Activated naive CD8-positive, alpha-beta T cell treated with anti-CD3 and anti-CD28 coated beads, Interleukin-2, amount 10 ng/mL, durations not matched to agents 7 days and 5 days (primary cell): ENCODE data around the gene FLYWCH1. TPM values are rescaled to one million over a fixed set of nuclear protein-coding genes. Genes with fewer than 3 reads are reported as not detected.
A peak's percentile ranks its signal among the peaks of the same experiment; 100 is the strongest.

ENCODE experiments used
- ATAC-seq: fragments of 150-1000 bp; cut with Tn5 transposase; one replicate; pipeline ENCODE4 v1.10.0; 2021; ENCODE audit warnings: low read depth, moderate library complexity
- POLR2A ChIA-PET: fragments of 350-600 bp; sonication (Branson Sonifier 250); formaldehyde crosslinking; loops from one replicate; lab custom pipeline; 2021; ENCODE audit warnings: antibody characterized with exemption; lab: Charles Lee
- DNase-seq: peaks from one replicate; pipeline ENCODE4 v3.0.0; 2021
- H3K27ac Mint-ChIP-seq: one replicate; pipeline ENCODE4 v1.8.0; 2022; ENCODE audit warnings: mild to moderate bottlenecking, mixed read lengths
- H3K27me3 Mint-ChIP-seq: one replicate; pipeline ENCODE4 v1.8.0; 2022; ENCODE audit warnings: mild to moderate bottlenecking, moderate library complexity, mixed read lengths
- H3K36me3 Mint-ChIP-seq: one replicate; pipeline ENCODE4 v1.8.0; 2021; ENCODE audit warnings: mild to moderate bottlenecking, mixed read lengths
- H3K4me1 Mint-ChIP-seq: one replicate; pipeline ENCODE4 v1.8.0; 2021; ENCODE audit warnings: mixed read lengths
- H3K4me3 Mint-ChIP-seq: one replicate; pipeline ENCODE4 v1.8.0; 2022; ENCODE audit warnings: mild to moderate bottlenecking, moderate library complexity, mixed read lengths
- H3K9me3 Mint-ChIP-seq: one replicate; pipeline ENCODE4 v1.8.0; 2021; ENCODE audit warnings: mixed read lengths
- total RNA-seq, 2 experiments: library from RNA; stranded (reverse); gene quantifications; one replicate each; pipeline ENCODE4 v1.2.3, GENCODE V29; 2021

FLYWCH1 gene
- total RNA-seq, 2 experiments from 2014 or later, result 65.5 to 69.7 TPM

DNA sequence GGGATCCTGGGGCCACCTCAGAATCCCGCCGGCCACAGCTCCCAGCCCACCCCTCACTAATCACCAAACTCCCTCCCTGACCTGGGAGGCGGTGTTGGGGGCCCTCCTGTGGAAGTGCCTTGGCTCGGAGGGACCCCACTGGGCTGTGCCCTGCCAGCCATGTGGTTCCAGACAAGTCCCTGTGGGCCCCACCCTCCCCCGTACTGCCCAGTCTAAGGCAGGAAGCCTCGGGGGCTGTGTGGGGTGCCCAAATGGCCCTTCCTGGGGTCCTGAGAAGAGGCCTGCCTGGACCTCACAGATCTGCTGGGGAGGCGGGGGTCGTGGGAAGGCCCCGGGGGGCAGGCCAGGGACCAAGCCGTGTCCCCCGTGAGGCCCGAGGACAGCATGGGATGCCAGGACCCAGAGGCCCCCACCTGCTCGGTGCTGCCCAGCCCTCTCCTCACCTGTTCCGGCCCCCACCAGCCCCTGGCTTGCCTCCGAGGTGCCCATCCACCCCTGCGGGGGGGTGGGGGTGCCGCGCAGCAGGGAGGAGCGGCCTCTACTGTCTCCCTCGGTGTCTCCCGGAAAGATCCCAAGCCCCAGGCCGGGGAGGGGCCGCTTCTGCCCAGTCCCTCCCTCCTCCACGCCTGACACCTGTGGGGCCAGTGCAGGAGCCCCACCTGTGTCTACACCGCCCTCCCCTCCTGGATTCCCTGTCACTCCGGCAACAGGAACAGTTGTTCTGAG, 43.1 kb downstream of the FLYWCH1 start:
- peaks cover 1% of the 10 kb centered on the region for H3K4me1 Mint-ChIP-seq
- H3K36me3 Mint-ChIP-seq, result no peaks in the 10 kb centered on the region
- H3K27me3 Mint-ChIP-seq, result peaks cover 4% of the 10 kb centered on the region
- POLR2A ChIA-PET, result no interaction called here
- no peak overlapping the region for H3K27ac Mint-ChIP-seq
- H3K4me3 Mint-ChIP-seq, result no peak overlapping the region
- H3K9me3 Mint-ChIP-seq, result no peaks in the 10 kb centered on the region
- ATAC-seq, result no peak
- no peak for DNase-seq

DNA sequence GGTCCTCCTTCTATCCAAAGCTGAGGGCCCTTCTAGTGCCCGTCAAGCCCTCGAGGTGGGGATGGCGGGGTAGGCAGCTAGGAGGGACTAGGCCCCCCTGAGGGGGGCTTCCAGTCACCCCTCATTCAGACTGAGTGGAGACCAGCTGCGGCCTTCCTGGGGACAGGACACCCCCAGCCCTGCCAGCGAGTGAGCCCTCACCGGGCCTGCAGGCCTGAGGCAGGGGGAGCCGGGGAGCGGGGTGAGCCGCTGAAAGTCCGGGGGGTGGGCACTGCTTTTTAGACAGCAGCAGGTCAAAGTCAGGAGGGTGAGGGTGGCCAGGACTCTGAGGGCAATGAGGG, 43.7 kb downstream of the FLYWCH1 start:
- Mint-ChIP-seq H3K4me3 (no peak overlapping the region), H3K9me3 (no peaks in the 10 kb centered on the region), H3K4me1 (peaks cover 1% of the 10 kb centered on the region), H3K36me3 (no peaks in the 10 kb centered on the region), H3K27me3 (peaks cover 5% of the 10 kb centered on the region), H3K27ac (no peak overlapping the region)
- DNase-seq (no peak), ATAC-seq (no peak)
- POLR2A ChIA-PET, result interaction anchor here (1.2 kb wide), 1 partner anchor 9 kb away, joined by 4 read pairs; the partner anchor contains the start of gene KREMEN2

DNA sequence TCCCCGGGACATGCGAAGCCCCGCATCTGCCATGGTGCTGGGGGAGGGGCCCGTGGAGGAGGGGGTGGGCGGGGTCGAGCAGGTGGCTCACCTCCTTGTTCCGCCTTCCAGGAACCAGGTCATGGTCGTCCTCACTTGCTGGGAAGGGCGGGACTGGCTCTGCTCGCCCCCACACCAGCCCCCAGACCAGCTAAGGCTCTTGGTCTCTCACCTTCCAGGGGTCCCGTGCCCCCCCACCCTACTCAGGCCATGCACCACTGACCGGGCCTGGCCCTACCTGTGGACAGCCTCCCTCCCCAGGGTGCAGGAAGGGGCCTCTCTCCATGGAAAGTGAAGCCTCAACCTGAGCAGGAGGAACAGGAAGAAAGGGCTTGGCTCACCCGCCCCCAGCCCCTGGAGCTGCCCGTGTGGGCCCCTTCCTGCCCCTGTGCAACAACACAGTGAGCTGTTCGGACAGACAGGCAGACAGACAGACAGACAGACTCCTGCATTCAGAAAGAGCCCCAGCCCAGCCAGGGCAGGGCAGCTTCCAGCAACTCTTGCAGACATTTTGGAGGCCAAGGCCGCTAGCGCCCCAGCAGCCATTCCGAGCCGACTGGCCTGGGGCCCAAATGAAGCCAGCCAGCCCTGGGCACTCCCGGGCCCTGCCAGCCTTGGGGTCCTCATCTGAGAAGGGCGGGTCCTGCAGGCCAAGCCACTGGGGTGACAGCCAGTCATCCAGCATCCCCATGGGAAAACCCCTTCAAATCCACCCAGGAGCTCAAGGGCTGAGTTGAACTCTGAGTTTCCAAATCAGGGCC, 44.2 kb downstream of the FLYWCH1 start:
- Mint-ChIP-seq H3K27ac (no peak overlapping the region), H3K9me3 (no peaks in the 10 kb centered on the region), H3K36me3 (no peaks in the 10 kb centered on the region), H3K4me1 (peaks cover 1% of the 10 kb centered on the region), H3K4me3 (no peak overlapping the region), H3K27me3 (peaks cover 8% of the 10 kb centered on the region)
- no peak for ATAC-seq
- POLR2A ChIA-PET, result interaction anchor here (1.2 kb wide), 1 partner anchor 9 kb away, joined by 4 read pairs; the partner anchor contains the start of gene KREMEN2
- no peak for DNase-seq

DNA sequence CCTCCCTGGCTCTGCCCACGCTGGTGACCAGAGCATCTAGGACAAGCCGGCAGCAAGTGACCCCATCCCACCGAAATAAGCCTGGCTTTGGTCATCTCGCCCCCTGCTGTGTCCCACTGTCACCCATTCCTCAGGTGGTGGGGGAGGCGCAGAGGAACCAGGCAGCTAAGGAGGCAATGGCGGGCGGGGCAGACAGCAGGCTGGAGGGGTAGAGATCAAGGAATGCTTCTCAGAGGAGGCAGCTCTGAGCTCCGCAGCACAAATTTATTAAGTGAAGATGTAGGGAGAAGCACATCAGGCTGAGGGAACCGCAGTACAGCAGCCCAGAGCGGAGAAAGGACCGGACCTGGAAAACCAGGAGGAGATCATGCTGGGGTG, 44.8 kb downstream of the FLYWCH1 start:
- Mint-ChIP-seq H3K4me3 (no peak overlapping the region), H3K4me1 (peaks cover 1% of the 10 kb centered on the region), H3K9me3 (no peaks in the 10 kb centered on the region), H3K27me3 (peaks cover 8% of the 10 kb centered on the region), H3K36me3 (no peaks in the 10 kb centered on the region), H3K27ac (no peak overlapping the region)
- DNase-seq (no peak), ATAC-seq (no peak)
- POLR2A ChIA-PET, result interaction anchor here (1.2 kb wide), 1 partner anchor 8 kb away, joined by 4 read pairs; the partner anchor contains the start of gene KREMEN2

GRCh38 chr16:2959206-2959605, 47.5 kb downstream of the FLYWCH1 start:
- peaks cover 7% of the 10 kb centered on the region for H3K4me1 Mint-ChIP-seq
- no peaks in the 10 kb centered on the region for H3K9me3 Mint-ChIP-seq
- H3K4me3 Mint-ChIP-seq, result no peak overlapping the region
- no peak for DNase-seq
- peaks cover 27% of the 10 kb centered on the region for H3K27me3 Mint-ChIP-seq
- POLR2A ChIA-PET, result interaction anchor here (0.6 kb wide), 3 partner anchors 11 to 47 kb away, joined by 3 to 4 read pairs (median 3); no protein-coding TSS in a partner anchor
- ATAC-seq, result no peak
- H3K36me3 Mint-ChIP-seq, result no peaks in the 10 kb centered on the region
- H3K27ac Mint-ChIP-seq, result no peak overlapping the region

DNA sequence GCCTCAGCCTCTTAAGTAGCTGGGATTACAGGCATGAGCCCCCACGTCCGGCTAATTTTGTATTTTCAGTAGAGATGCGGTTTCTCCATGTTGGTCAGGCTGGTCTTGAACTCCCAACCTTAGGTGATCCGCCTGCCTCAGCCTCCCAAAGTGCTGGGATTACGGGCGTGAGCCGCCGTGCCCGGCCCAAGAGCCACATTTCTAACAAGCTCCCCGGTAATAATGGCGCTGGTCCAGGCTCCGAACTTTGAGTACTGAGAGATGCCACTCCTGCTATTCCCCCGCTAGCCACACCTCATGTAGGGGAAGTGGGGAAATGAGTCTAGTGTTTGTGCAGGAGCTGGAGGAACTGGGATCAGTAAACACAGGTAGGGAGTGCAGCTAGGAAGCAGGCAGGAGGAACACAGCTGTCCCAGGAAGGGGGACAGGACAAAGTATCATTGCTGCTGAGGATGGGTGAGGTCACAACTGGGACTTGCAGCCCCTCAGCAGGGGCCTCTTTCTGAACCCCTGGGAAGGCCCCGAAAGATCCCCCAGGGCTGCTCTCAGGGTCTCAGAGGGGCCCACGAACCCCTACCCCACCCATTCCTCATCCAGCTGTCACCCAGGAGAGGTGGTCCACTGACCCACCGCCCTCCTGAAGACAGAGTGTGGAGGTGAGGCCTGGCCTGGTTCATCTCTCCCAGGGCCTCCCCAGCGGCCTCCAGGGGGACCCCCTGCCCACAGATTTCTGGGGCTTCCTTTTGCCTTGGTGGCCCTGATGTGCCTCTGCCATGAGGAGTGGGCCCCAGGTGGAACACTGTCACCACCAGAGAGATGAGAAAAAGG, 48.7 kb downstream of the FLYWCH1 start:
- no peak overlapping the region for H3K4me3 Mint-ChIP-seq

GRCh38 chr16:2962334-2963073, 50.8 kb downstream of the FLYWCH1 start:
- peaks cover 13% of the 10 kb centered on the region for H3K4me1 Mint-ChIP-seq
- H3K27ac Mint-ChIP-seq, result no peak overlapping the region
- POLR2A ChIA-PET, result interaction anchor here (0.6 to 1.2 kb wide), 2 partner anchors 18 to 97 kb away, joined by 3 to 5 read pairs; partner anchors contain the start of gene PKMYT1
- no peak overlapping the region for H3K4me3 Mint-ChIP-seq
- H3K9me3 Mint-ChIP-seq, result no peaks in the 10 kb centered on the region
- no peaks in the 10 kb centered on the region for H3K36me3 Mint-ChIP-seq
- peaks cover 34% of the 10 kb centered on the region for H3K27me3 Mint-ChIP-seq
- ATAC-seq (no peak), DNase-seq (no peak)

More for the DNA sequence above, 48.7 kb downstream of the FLYWCH1 start:
- DNase-seq (no peak), ATAC-seq (no peak)
- peaks cover 11% of the 10 kb centered on the region for H3K4me1 Mint-ChIP-seq
- POLR2A ChIA-PET, result interaction anchor here (1.3 kb wide), 1 partner anchor 9 kb away, joined by 3 read pairs; no protein-coding TSS in a partner anchor
- peaks cover 33% of the 10 kb centered on the region for H3K27me3 Mint-ChIP-seq
- H3K36me3 Mint-ChIP-seq, result no peaks in the 10 kb centered on the region
- H3K27ac Mint-ChIP-seq, result no peak overlapping the region
- no peaks in the 10 kb centered on the region for H3K9me3 Mint-ChIP-seq

- H3K36me3 Mint-ChIP-seq, result no peaks in the 10 kb centered on the region
- peaks cover 15% of the 10 kb centered on the region for H3K4me1 Mint-ChIP-seq
- no peaks in the 10 kb centered on the region for H3K9me3 Mint-ChIP-seq
- H3K27me3 Mint-ChIP-seq, result peaks cover 38% of the 10 kb centered on the region
- peak overlapping the region; percentile 66 for H3K4me3 Mint-ChIP-seq
- no peak for ATAC-seq
- H3K27ac Mint-ChIP-seq, result no peak overlapping the region
- DNase-seq, result no peak
- POLR2A ChIA-PET, result interaction anchor here (1.2 kb wide), 1 partner anchor 18 kb away, joined by 5 read pairs; the partner anchor contains the start of gene PKMYT1
These were observed 51.5 kb downstream of the FLYWCH1 start for GRCh38 chr16:2963074-2963722.

DNA sequence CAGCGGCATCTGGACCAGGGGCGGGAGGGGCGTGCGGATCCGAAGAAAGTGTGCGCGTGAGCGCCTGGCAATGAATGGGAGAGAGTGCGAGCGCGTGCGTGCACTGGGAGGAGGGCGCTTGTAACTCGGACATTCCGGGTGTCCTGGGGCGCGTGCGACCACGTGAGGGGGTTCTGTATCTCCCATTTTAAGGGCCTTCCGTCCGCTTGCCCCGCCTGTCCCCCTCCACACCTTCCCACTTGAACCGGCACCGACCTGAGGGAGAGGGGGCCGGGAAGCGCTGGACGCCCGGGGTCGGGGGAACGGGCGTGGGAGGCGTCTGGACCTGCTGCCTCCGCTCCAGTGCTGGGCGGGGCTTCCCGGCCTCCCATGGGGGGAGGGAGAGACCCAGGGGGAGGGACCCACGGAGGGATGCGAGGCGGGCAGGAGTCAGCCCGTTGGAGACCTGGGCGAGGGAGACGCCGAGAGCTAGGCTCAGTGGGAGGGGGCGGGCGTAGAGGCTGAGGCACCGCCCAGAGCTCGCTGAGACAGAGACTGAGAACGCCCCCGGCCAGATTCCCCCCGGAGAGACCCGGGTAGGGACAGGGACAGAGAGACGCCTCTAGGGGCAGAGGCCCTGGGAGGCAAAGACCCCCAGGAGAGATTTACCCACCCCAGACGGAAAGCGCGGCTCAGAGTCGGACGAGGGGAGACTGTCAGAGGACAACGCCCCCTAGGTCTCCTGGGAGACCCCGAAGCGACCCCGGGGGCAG, 52.2 kb downstream of the FLYWCH1 start, which contains the start of gene KREMEN2:
Gene KREMEN2 (plus strand): TSS at position 553 of the 752 bp plus-strand sequence. CDS start 246 bp downstream, outside the sequence.
- Mint-ChIP-seq H3K4me1 (peaks cover 20% of the 10 kb centered on the region), H3K27me3 (peaks cover 39% of the 10 kb centered on the region), H3K4me3 (peak within 1 kb of the TSS; percentile 71), H3K36me3 (no peaks in the 10 kb centered on the region), H3K9me3 (no peaks in the 10 kb centered on the region), H3K27ac (no peak within 1 kb of the TSS)
- POLR2A ChIA-PET, result interaction anchor here (1.5 to 4.1 kb wide), 2 partner anchors 8 to 17 kb away, joined by 4 to 27 read pairs; partner anchors contain the start of gene PKMYT1
- DNase-seq (no peak), ATAC-seq (no peak)

- POLR2A ChIA-PET, result interaction anchor here (0.5 to 4.1 kb wide), 5 partner anchors 9 to 689 kb away, joined by 4 to 27 read pairs (median 4); partner anchors contain the start of gene PKMYT1
- Mint-ChIP-seq H3K27ac (no peak overlapping the region), H3K4me1 (peaks cover 20% of the 10 kb centered on the region), H3K27me3 (peaks cover 39% of the 10 kb centered on the region), H3K36me3 (no peaks in the 10 kb centered on the region), H3K9me3 (no peaks in the 10 kb centered on the region), H3K4me3 (peak overlapping the region; percentile 71)
- peak; percentile 78 for DNase-seq
- peak; percentile 13 for ATAC-seq
These were observed 53.0 kb downstream of the FLYWCH1 start for GRCh38 chr16:2964475-2965336.
